NCI-H774 (cell line): ENCODE measurements around the gene CCDC201.
"Not testable (repeated sequence)": the region's sequence is repeated elsewhere in the genome, so short reads cannot be mapped to it uniquely, and the experiment has no call there.

Source experiments
- DNase-seq: peaks from one replicate; lab custom pipeline; 2025; lab: John Stamatoyannopoulos, UW

The CCDC201 gene

GRCh38 chr7:45874408-45875131, 1.7 kb upstream of the CCDC201 start:
- DNase-seq = no peak

GRCh38 chr7:45873355-45873754, 473 bp upstream of the CCDC201 start:
- DNase-seq = no peak

- no peak for DNase-seq
Measured at GRCh38 chr7:45872116-45873034, 507 bp downstream of the CCDC201 start.

GRCh38 chr7:45869426-45869825, 3.5 kb downstream of the CCDC201 start:
- DNase-seq = no peak

- no peak for DNase-seq
Measured at GRCh38 chr7:45867471-45867870, 5.4 kb downstream of the CCDC201 start.

- no peak for DNase-seq
Measured at GRCh38 chr7:45865594-45866410, 7.1 kb downstream of the CCDC201 start.

- no peak for DNase-seq
Measured at GRCh38 chr7:45863715-45864114, 9.2 kb downstream of the CCDC201 start.

GRCh38 chr7:45856888-45857287, 16.0 kb downstream of the CCDC201 start:
- DNase-seq = not testable (repeated sequence)

- peak; percentile 56 for DNase-seq
Measured at GRCh38 chr7:45855680-45856079, 17.2 kb downstream of the CCDC201 start.

GRCh38 chr7:45853491-45853890, 19.4 kb downstream of the CCDC201 start:
- DNase-seq = not testable (repeated sequence)

- not testable (repeated sequence) for DNase-seq
Measured at GRCh38 chr7:45852984-45853383, 19.9 kb downstream of the CCDC201 start.

- not testable (repeated sequence) for DNase-seq
Measured at GRCh38 chr7:45848734-45849133, 24.1 kb downstream of the CCDC201 start.

- DNase-seq = not testable (repeated sequence)
Measured at GRCh38 chr7:45846536-45846935, 26.3 kb downstream of the CCDC201 start.

- DNase-seq = not testable (repeated sequence)
Measured at GRCh38 chr7:45841926-45842717, 30.8 kb downstream of the CCDC201 start.

- not testable (repeated sequence) for DNase-seq
Measured at GRCh38 chr7:45838852-45839251, 34.0 kb downstream of the CCDC201 start.

- DNase-seq = peak; percentile 17
Measured at GRCh38 chr7:45832433-45833177, 40.3 kb downstream of the CCDC201 start.

GRCh38 chr7:45829846-45830245, 43.0 kb downstream of the CCDC201 start:
- not testable (repeated sequence) for DNase-seq

GRCh38 chr7:45827731-45828130, 45.2 kb downstream of the CCDC201 start:
- DNase-seq = not testable (repeated sequence)

GRCh38 chr7:45826550-45826949, 46.3 kb downstream of the CCDC201 start:
- not testable (repeated sequence) for DNase-seq

GRCh38 chr7:45818763-45819162, 54.1 kb downstream of the CCDC201 start:
- not testable (repeated sequence) for DNase-seq
